ENCODE results near the gene KCNJ14. TPM values are rescaled to one million over a fixed set of nuclear protein-coding genes. Genes with fewer than 3 reads are reported as not detected.

Gene KCNJ14
- total and polyA plus RNA-seq, 2 experiments from 2014 or later = 0.81 to 0.94 TPM

- TF ChIP-seq ZNF462 (CRISPR knock-in tag; IDR thresholded peaks at IDR 0.05) (no peak), EZH2phosphoT487 (IDR thresholded peaks at IDR 0.05; ENCODE audit: unreplicated experiment) (no peak), POLR2AphosphoS5 (IDR thresholded peaks at IDR 0.05; ENCODE audit: low read depth) (no peak), STAT1 (IDR thresholded peaks at IDR 0.05; ENCODE audit: unreplicated experiment) (no peak), JUNB (IDR thresholded peaks at IDR 0.05; ENCODE audit: unreplicated experiment) (no peak), REST (IDR thresholded peaks at IDR 0.05; ENCODE audit: unreplicated experiment) (no peak), ZNF331 (CRISPR knock-in tag; IDR thresholded peaks at IDR 0.05; ENCODE audit: low read depth) (no peak), EZH2 (IDR thresholded peaks at IDR 0.05; ENCODE audit: low read depth, unreplicated experiment) (no peak), NANOG (IDR thresholded peaks at IDR 0.05; ENCODE audit: borderline replicate concordance) (no peak)
Measured at GRCh38 chr19:48499316-48500090, 44.1 kb downstream of the KCNJ14 start (continued).

Measured in GM23338 (cell line).